Hematopoietic multipotent progenitor cell treated with erythropoietin and hydrocortisone succinate and interleukin-3 and kit ligand, for 6 days (in vitro differentiated cells): ENCODE measurements around the gene MBD5.

Source experiments
- DNase-seq: peaks from one replicate; pipeline ENCODE4 v3.0.0-alpha.2; 2015

The MBD5 gene

DNA sequence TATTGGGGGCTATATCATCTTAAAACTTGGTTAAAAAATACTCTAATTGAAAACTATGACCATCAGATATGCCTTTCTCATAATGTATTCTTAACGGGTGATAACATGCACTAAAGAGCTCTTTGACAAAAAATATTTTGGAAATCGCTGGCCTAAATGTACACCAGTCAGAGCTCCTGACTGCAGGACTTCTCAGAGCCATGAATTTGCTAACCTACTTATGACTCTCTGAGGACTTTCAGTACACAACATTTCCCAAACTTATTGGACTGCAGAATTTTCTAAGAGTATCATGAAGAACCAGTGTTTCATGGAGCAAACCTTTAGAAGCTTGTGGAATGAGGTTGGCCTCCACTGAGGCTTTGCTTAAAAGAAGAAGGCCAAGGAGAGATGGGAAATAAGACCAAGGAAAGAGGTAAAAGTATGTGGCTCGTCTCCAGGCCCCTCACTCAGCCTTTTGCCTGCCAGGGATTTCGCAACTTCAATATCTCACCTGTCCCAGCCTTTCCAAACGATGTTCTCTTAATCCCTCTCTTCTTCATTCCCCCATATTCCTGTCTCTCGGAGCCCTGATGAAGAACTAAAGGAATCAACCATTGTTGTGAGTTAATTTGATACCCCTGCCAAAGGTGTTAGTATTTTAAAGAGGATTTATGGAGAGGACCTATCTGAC is 534.9 kb downstream of the MBD5 start:
- DNase-seq = no peak

DNA sequence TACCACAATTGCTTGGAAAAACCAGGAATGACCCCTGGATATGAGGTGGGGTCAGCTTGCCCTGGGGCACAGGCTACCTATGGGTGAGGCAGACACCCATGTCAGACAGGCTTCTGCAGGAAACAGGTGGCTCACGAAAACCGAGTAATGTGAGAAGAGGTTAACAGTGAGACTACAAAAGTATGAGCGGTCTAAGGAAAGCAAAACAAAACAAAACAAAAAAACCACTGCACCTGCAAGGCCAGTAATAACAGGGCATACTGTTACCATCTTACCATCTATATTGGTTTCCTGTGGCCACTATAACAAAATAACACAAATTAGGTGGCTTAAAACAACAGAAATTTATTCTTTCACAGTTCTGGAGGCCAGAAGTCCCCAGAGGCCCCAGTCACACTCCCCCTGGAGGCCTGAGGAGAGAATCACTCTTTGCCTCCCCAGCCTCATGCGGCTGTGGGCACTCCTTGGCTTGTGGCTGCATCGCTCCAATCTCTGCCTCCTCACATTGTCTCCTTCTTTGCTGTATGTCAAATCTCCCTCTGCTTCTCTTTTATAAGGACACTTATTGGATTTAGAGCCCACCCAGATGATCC is 537.0 kb downstream of the MBD5 start:
- DNase-seq = peak; percentile 50

DNA sequence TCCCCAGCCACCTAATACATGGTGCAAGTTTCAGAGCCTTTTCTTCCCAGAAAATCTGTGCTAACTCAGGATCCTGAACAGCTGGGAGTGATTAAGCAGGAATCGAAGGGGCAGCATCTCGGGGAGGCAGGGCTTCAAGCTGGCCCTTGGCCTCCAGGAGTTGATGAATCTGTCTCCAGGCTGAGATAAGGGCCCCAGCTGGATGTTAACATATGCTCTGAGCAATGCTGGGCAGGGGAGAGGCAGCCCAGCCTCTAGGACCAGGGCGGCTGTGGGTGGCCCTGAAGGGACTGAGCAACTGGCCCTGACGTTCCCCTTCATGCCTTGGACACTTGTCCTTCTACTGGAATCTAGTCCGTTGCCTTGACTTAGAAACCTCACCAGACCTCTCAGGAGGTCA is 539.6 kb downstream of the MBD5 start:
- DNase-seq = no peak

DNA sequence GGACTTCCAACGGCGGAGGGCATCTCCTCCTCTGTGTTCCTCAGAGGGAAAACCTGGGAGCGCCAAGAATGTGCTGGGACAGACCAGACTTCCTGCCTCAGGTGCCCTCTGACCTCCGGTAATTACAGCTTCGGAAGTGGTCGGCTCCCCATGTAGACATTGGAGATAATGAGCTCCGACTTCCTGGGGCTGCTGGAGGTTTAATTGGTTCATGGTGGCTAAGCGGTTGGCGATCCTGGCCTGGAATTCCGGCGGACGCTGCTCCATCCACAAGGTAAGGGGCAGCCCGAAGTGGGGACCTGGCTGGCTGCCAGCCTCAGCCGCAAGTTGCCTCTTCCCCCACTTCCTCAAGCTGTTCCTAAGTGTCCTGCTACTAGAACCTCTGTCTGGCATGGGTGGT is 540.5 kb downstream of the MBD5 start:
- no peak for DNase-seq

DNA sequence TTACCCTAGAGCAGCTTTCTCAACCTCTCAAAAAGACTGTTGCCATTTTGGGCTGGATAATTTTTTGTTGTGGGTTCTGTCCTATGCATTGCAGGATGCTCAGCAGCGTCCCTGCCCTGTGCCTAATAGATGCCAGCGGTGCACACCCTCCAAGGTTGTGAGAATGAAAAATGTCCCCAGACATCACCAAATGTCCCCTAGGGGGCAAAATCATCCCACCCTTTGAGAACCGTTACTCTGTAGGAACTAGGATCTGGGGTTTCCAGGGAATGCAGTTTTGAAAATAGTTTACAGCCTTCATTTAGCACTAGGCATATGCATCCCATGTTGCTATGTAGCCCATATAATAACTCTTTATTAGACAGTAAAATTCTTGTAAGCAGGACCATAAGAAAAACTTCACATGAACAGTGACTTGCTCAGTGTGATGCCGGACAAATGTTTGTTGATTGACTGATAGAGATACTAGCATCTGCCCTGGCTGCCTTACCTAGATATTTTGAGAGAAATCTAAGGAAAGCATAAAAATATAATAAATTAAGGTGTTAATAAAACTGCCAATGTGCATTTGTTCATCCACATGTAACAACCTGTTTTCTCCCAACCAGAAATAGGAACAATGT is 544.5 kb downstream of the MBD5 start:
- DNase-seq = peak; percentile 30
